Measurements from ENCODE around the gene AOAH. TPM values are rescaled to one million over a fixed set of nuclear protein-coding genes. Genes with fewer than 3 reads are reported as not detected.

Gene AOAH
- total and polyA plus RNA-seq, 2 of the 13 experiments (the other 11 are each of a cell fraction or from before 2014, with no cell fraction given) = not detected

DNA sequence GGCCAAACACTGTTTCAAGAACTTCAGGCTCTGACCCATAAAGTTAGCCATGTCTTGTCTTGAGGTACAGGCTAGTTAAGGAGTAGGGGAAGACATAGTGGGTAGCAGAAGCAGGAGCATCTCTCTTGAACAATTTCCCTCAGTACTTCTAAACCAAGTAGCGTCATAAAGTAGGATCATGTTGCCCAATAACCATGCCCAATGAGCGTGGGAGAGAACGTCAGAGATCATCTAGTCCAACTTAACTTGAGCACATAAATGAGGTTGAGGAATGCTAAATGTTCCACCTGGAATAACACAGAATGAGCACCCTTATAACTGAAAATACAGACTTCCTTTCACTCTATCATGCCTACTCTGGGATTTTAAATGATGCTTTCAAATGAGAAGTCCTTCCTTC is 134.9 kb downstream of the AOAH start:
- H3K36me3 ChIP-seq (replicated peaks in 1 of 2; ENCODE audit: control insufficient read depth in 1 of 2, insufficient read depth in 2 of 2, low read length in 2 of 2) = no peaks in the 10 kb centered on the region
- intact Hi-C loops (cut with micrococcal nuclease; ENCODE audit: unreplicated experiment) (no loop called here), in situ Hi-C loops (cut with HindIII; ENCODE audit: extremely low pct_ligation_motif_present, low pct_unique_long_range_greater_than_20kb) (no loop called here)
- H3K9me3 ChIP-seq (ENCODE audit: low read length) = no peaks in the 10 kb centered on the region
- TF ChIP-seq ZNF547 (CRISPR knock-in tag; IDR thresholded peaks at IDR 0.05) (no peak), ZNF20 (CRISPR knock-in tag; IDR thresholded peaks at IDR 0.05) (no peak), PHF8 (CRISPR knock-in tag; IDR thresholded peaks at IDR 0.05) (no peak), ZNF431 (CRISPR knock-in tag; IDR thresholded peaks at IDR 0.05; ENCODE audit: borderline replicate concordance, low read depth) (no peak), SP5 (CRISPR knock-in tag; IDR thresholded peaks at IDR 0.05; ENCODE audit: borderline replicate concordance, low read depth) (no peak), CBX2 (IDR thresholded peaks at IDR 0.05; ENCODE audit: low read depth, low read length) (no peak), CBX2 (CRISPR knock-in tag; IDR thresholded peaks at IDR 0.05; ENCODE audit: low read depth) (no peak), GATA4 (IDR thresholded peaks at IDR 0.05; ENCODE audit: borderline replicate concordance, low read depth) (no peak), U2AF1 (optimal IDR thresholded peaks at IDR 0.05; ENCODE audit: low read depth, low read length) (no peak), ZBTB38 (CRISPR knock-in tag; IDR thresholded peaks at IDR 0.05) (no peak), SMAD1 (CRISPR knock-in tag; IDR thresholded peaks at IDR 0.05; ENCODE audit: borderline replicate concordance, low read depth) (no peak), MEIS2 (CRISPR knock-in tag; IDR thresholded peaks at IDR 0.05) (no peak), ZBTB42 (CRISPR knock-in tag; IDR thresholded peaks at IDR 0.05) (no peak), ESRRA (CRISPR knock-in tag; IDR thresholded peaks at IDR 0.05; ENCODE audit: low read depth) (no peak), ZNF605 (CRISPR knock-in tag; IDR thresholded peaks at IDR 0.05) (no peak)
- TF ChIP-seq, protein P1, sequence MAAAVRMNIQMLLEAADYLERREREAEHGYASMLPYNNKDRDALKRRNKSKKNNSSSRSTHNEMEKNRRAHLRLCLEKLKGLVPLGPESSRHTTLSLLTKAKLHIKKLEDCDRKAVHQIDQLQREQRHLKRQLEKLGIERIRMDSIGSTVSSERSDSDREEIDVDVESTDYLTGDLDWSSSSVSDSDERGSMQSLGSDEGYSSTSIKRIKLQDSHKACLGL (CRISPR knock-in tag; IDR thresholded peaks at IDR 0.05) = no peak
- DNase-seq (ENCODE audit: low spot score) = no peak
- H3K4me3 ChIP-seq (replicated peaks in 1 of 3; ENCODE audit: insufficient read depth in 1 of 3, low read depth in 2 of 3, low read length in 3 of 3) = no peak overlapping the region
- H3K27ac ChIP-seq (ENCODE audit: extremely low read length, insufficient read depth, low read length) = no peak overlapping the region
- H4K20me1 ChIP-seq (ENCODE audit: insufficient read depth, low read length) = no peaks in the 10 kb centered on the region
- POLR2A ChIA-PET = no interaction called here
- no peak for ATAC-seq
- no peaks in the 10 kb centered on the region for H3K27me3 ChIP-seq (ENCODE audit: control insufficient read depth in 1 of 2, insufficient read depth in 2 of 2, low read length in 2 of 2)
- BruUV-seq (replicated peaks) = no TSS peak
- no peaks in the 10 kb centered on the region for H3K79me2 ChIP-seq (ENCODE audit: insufficient read depth, low read length)
- no peak overlapping the region for H2AFZ ChIP-seq (ENCODE audit: low read length)
- H3K4me2 ChIP-seq (ENCODE audit: low read depth, low read length) = no peak overlapping the region
- WGBS (ENCODE audit: low lambda C conversion rate) = 11% methylated on average over 3 of the region's 3 CpGs
- no peaks in the 10 kb centered on the region for H3K4me1 ChIP-seq (ENCODE audit: insufficient read depth, low read length)
- no peak overlapping the region for H3K9ac ChIP-seq (ENCODE audit: insufficient read depth, low read depth, low read length)
- FAIRE-seq = no peak
- CTCF ChIA-PET (ENCODE audit: low intra/inter-chr PET ratio, low total read pairs) = no interaction called here

Data from HepG2 (cell line).